ENCODE results near the gene PCID2.

The PCID2 gene

GRCh38 chr13:113148407-113148806 lies 60.1 kb downstream of the PCID2 start:
- DNase-seq, result no peak

- DNase-seq, result no peak
These were observed 61.3 kb downstream of the PCID2 start for GRCh38 chr13:113147206-113147605.

- no peak for DNase-seq
These were observed 61.7 kb downstream of the PCID2 start for GRCh38 chr13:113146750-113147149.

- DNase-seq, result no peak
These were observed 62.4 kb downstream of the PCID2 start for GRCh38 chr13:113145911-113146598.

GRCh38 chr13:113145496-113145895 lies 63.0 kb downstream of the PCID2 start:
- no peak for DNase-seq

GRCh38 chr13:113144255-113144629 lies 64.2 kb downstream of the PCID2 start:
- DNase-seq, result no peak

GRCh38 chr13:113143466-113144254 lies 64.8 kb downstream of the PCID2 start:
- no peak for DNase-seq

- no peak for DNase-seq
These were observed 65.6 kb downstream of the PCID2 start for GRCh38 chr13:113142876-113143275.

GRCh38 chr13:113141601-113141970 lies 66.9 kb downstream of the PCID2 start:
- DNase-seq, result no peak

GRCh38 chr13:113140677-113141600 lies 67.5 kb downstream of the PCID2 start:
- DNase-seq, result no peak

GRCh38 chr13:113139577-113139976 lies 68.9 kb downstream of the PCID2 start:
- no peak for DNase-seq

- DNase-seq, result no peak
These were observed 69.5 kb downstream of the PCID2 start for GRCh38 chr13:113138792-113139551.

GRCh38 chr13:113137691-113138298 lies 70.7 kb downstream of the PCID2 start:
- DNase-seq, result no peak

GRCh38 chr13:113135281-113135760 lies 73.1 kb downstream of the PCID2 start:
- DNase-seq, result no peak

- DNase-seq, result no peak
These were observed 78.3 kb downstream of the PCID2 start for GRCh38 chr13:113129921-113130750.

GRCh38 chr13:113129480-113129879 lies 79.0 kb downstream of the PCID2 start:
- no peak for DNase-seq
